ENCODE measurements around the gene GLDC.

- TF ChIP-seq CTCF (IDR thresholded peaks at IDR 0.05) (no peak), EZH2 (IDR thresholded peaks at IDR 0.05; ENCODE audit: borderline replicate concordance, insufficient read depth, low read depth, low read length, poor library complexity, severe bottlenecking) (no peak)
Observed at GRCh38 chr9:6562871-6563430, 82.6 kb downstream of the GLDC start.

Measured in B cell (primary cell).